Thyroid gland (tissue), 4 donors: ENCODE results near the gene LAMB1. TPM values are rescaled to one million over a fixed set of nuclear protein-coding genes. Genes with fewer than 3 reads are reported as not detected.
A peak's percentile ranks its signal among the peaks of the same experiment; 100 is the strongest.

Experiments
- DNase-seq, 2 donors: peaks; one replicate each; pipeline ENCODE4 v3.0.0-alpha.2; 2019
- H3K27ac ChIP-seq, 3 donors: fragments of 200-600 bp; sonication (generic); 1 replicate in 2 of 3; 2 replicates in 1 of 3; pipeline ENCODE4 v1.5.1; 2016 to 2019; ENCODE audit warnings: mild to moderate bottlenecking in 1 of 3, moderate library complexity in 1 of 3
- H3K27me3 ChIP-seq: fragments of 200-600 bp; sonication (generic); one replicate; pipeline ENCODE4 v1.5.1; 2019
- H3K36me3 ChIP-seq, 2 donors: fragments of 200-600 bp; sonication (generic); one replicate each; pipeline ENCODE4 v1.5.1; 2016 to 2019
- H3K4me1 ChIP-seq, 2 donors: fragments of 200-600 bp; sonication (generic); one replicate each; pipeline ENCODE4 v1.5.1; 2017 to 2019
- H3K4me3 ChIP-seq, 3 donors: fragments of 200-600 bp; sonication (generic); replicated peaks in 1 of 3; 1 replicate in 2 of 3; 2 replicates in 1 of 3; pipeline ENCODE4 v1.5.1; 2016; ENCODE audit warnings: mild to moderate bottlenecking in 1 of 3
- H3K9me3 ChIP-seq: fragments of 200-600 bp; sonication (generic); one replicate; pipeline ENCODE4 v1.5.1; 2017
- POLR2A ChIP-seq, 2 donors: fragments of 450-650 bp; IDR thresholded peaks; one replicate each; pipeline ENCODE4 v1.6.1; 2017; ENCODE audit warnings: antibody characterized with exemption in 2 of 2, mild to moderate bottlenecking in 2 of 2, moderate library complexity in 1 of 2
- WGBS, 2 donors: methylation state at CpG; one replicate each; pipeline ENCODE4 v1.1.5; 2017; 5-methylcytosine and 5-hydroxymethylcytosine counted together
- intact Hi-C: fragments of 100-400 bp; cut with DNase I; formaldehyde crosslinking; loops from one replicate; pipeline ENCODE4 v1.15.1; 2023
- total RNA-seq, 4 donors: library from RNA; depleted of rRNA; stranded (reverse); fragments of >200 nt; gene quantifications; one replicate each; pipeline ENCODE4 v1.2.3, GENCODE V29; 2016
- TF ChIP-seq, protein P1 (sequence below), 6 experiments: fragments of 200-600 bp in 3 of 6; fragments of 450-650 bp in 3 of 6; sonication (generic) in 3 of 6; IDR thresholded peaks; one replicate each; pipeline ENCODE4 v1.5.1; 2016 to 2019; ENCODE audit warnings: antibody characterized with exemption in 6 of 6, mild to moderate bottlenecking in 2 of 6, inconsistent platforms in 1 of 6, moderate library complexity in 1 of 6

Gene LAMB1
- total RNA-seq, 4 donors from 2014 or later: 103 to 112 (median 106) TPM

DNA sequence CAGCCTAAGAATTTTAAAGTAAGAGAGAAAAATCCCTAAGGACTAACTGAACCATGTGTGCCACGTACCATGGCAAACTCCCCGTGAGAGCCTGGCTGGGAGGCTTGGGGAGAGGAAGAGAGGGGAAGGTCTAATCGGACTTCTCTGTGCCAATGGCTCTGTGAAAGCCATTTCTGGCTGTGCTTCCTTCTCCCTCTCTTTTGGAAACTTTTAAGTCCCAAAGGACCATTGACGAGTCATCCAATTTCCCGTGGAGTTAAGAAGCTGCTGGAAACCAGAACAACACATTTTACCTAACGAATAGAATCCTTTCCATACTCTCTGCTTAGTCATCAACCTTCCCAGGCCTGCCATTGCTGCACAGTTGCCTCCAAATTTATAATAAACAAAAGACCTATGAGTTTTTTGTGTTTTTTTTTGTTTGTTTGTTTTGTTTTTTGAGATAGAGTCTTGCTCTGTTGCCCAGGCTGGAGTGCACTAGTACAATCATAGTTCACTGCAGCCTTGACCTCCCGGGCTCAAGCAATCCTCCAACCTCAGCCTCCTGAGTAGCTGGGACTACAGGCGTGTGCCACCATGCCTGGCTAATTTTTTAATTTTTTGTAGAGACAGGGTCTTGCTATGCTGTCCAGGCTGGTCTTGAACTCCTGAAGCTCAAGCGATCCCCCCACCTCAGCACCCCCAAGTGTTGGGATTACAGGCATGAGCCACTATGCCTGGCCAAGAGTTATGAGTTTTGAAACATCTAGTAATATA is 13.2 kb downstream of the LAMB1 start:
- Histone ChIP-seq H3K4me3 (no peak overlapping the region), H3K36me3 (peaks cover 8 to 20% of the 10 kb centered on the region in 2 donors), H3K27me3 (no peaks in the 10 kb centered on the region), H3K9me3 (no peaks in the 10 kb centered on the region), H3K27ac (peak overlapping the region in 2 of 3 donors; percentile 24 to 30), H3K4me1 (peaks cover 6 to 12% of the 10 kb centered on the region in 2 donors)
- TF ChIP-seq, protein P1, sequence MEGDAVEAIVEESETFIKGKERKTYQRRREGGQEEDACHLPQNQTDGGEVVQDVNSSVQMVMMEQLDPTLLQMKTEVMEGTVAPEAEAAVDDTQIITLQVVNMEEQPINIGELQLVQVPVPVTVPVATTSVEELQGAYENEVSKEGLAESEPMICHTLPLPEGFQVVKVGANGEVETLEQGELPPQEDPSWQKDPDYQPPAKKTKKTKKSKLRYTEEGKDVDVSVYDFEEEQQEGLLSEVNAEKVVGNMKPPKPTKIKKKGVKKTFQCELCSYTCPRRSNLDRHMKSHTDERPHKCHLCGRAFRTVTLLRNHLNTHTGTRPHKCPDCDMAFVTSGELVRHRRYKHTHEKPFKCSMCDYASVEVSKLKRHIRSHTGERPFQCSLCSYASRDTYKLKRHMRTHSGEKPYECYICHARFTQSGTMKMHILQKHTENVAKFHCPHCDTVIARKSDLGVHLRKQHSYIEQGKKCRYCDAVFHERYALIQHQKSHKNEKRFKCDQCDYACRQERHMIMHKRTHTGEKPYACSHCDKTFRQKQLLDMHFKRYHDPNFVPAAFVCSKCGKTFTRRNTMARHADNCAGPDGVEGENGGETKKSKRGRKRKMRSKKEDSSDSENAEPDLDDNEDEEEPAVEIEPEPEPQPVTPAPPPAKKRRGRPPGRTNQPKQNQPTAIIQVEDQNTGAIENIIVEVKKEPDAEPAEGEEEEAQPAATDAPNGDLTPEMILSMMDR (IDR thresholded peaks at IDR 0.05): no peak
- no peak for TF ChIP-seq POLR2A (IDR thresholded peaks at IDR 0.05)
- 61 to 85% methylated on average over 9 of the region's 9 CpGs for WGBS, 2 donors
- DNase-seq: no peak
- intact Hi-C loops: loop anchor here (10.0 kb wide), 1 partner anchor 155 kb away; no protein-coding TSS in a partner anchor

DNA sequence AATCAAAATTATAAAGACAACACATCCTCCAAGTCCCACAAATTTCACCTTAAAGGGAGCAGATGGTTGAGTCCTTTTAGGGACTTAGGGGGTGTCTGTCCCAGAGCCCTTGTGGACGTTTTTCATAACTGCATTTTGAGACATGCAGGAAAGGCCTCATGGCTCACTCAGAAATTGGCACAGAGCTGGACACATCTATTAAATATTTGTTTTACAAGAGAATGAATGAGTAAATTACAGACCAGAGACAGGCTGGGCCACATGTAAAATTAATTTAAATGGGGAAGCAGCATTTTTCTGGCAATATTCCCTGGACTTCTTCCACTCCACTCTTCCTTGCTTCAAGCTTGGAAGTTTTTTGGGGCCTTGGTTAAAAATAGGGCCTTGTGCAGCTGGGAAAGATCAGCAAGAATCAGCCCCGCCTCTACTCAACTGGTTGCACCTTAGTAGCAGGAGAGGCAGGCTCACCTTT is 20.0 kb downstream of the LAMB1 start:
- Histone ChIP-seq H3K4me3 (no peak overlapping the region), H3K27me3 (no peaks in the 10 kb centered on the region), H3K36me3 (peaks cover 10 to 13% of the 10 kb centered on the region in 2 donors), H3K9me3 (no peaks in the 10 kb centered on the region), H3K4me1 (peaks cover 0 to 5% of the 10 kb centered on the region in 2 donors), H3K27ac (peak overlapping the region in 1 of 3 donors; percentile 29)
- WGBS, 2 donors: 47 to 59% methylated on average over 2 of the region's 2 CpGs
- TF ChIP-seq, protein P1 (IDR thresholded peaks at IDR 0.05): peak in 2 of 6 experiments; percentile 14 to 23
- no peak for TF ChIP-seq POLR2A (IDR thresholded peaks at IDR 0.05)
- DNase-seq: peak in 1 of 2 donors; percentile 30
- intact Hi-C loops: loop anchor here (10.0 kb wide), 1 partner anchor 162 kb away; no protein-coding TSS in a partner anchor

DNA sequence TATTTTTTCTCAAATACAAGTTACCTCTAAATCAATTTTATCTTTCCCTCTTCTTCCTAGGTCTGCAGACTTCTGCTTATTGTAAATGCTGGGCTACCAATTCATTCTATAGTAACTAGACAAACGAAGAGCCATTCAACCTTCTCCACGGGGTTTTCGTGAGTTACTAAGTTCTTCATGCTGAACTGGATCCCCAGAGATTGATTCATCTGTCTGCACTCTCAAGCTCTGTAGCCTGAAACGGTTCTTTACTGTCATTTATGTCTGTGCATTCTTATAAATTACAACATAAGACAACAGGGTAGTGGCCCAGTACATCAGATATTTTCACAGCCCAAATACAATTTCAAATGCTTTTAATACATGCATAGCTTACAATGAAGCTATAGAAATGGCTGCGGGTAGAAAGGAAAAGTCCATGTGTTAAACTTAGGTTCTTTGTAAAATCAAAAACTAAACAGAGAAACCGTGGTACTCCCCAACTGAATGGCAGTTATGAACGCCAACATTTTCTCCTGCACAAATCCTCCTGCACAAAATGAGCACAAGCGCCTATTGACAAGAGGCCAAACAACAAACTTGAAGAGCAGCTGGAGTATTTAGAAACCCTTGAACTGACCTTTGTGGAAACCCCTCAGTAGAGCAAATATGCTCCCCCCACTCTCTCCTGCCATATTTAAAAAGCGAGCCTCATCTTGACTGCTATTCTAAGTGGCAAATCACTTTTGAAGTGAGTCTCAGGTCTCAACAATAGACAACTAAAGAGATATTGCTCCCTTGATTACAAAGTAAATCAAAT is 20.7 kb downstream of the LAMB1 start:
- no peaks in the 10 kb centered on the region for H3K9me3 ChIP-seq
- peaks cover 10 to 17% of the 10 kb centered on the region in 2 donors for H3K36me3 ChIP-seq
- 65 to 76% methylated on average over 9 of the region's 9 CpGs for WGBS, 2 donors
- intact Hi-C loops: loop anchor here (10.0 kb wide), 1 partner anchor 163 kb away; no protein-coding TSS in a partner anchor
- no peak overlapping the region for H3K4me3 ChIP-seq
- peak overlapping the region in 1 of 3 donors; percentile 29 for H3K27ac ChIP-seq
- TF ChIP-seq, protein P1 (IDR thresholded peaks at IDR 0.05): no peak
- TF ChIP-seq POLR2A (IDR thresholded peaks at IDR 0.05): no peak
- no peaks in the 10 kb centered on the region for H3K27me3 ChIP-seq
- DNase-seq: no peak
- H3K4me1 ChIP-seq: peaks cover 0 to 5% of the 10 kb centered on the region in 2 donors

DNA sequence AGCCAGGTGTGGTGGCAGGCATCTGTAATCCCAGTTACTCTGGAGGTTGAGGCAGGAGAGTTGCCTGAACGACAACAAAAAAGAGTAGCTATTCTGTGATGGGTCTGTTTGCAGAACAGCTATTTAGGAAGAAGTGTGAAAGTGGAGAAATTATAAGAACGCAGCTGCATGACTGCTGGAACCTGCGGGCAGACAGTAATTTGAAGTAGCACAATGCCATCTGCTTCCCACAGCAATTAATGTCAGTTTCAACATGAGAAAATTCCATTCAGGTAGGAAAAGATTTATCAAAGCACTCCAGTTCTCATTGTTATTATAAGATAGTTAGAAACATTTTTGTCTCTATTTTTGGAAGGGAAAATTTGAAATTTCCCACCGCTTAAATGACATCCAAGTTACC is 21.5 kb downstream of the LAMB1 start:
- 74 to 77% methylated on average over 4 of the region's 4 CpGs for WGBS, 2 donors
- no peak for DNase-seq
- intact Hi-C loops: loop anchor here (10.0 kb wide), 1 partner anchor 163 kb away; no protein-coding TSS in a partner anchor
- no peak overlapping the region for H3K4me3 ChIP-seq
- H3K9me3 ChIP-seq: no peaks in the 10 kb centered on the region
- no peaks in the 10 kb centered on the region for H3K27me3 ChIP-seq
- peaks cover 10 to 20% of the 10 kb centered on the region in 2 donors for H3K36me3 ChIP-seq
- no peak overlapping the region for H3K27ac ChIP-seq
- peaks cover 0 to 5% of the 10 kb centered on the region in 2 donors for H3K4me1 ChIP-seq
- TF ChIP-seq, protein P1 (IDR thresholded peaks at IDR 0.05): no peak
- no peak for TF ChIP-seq POLR2A (IDR thresholded peaks at IDR 0.05)
